Inflammatory macrophage treated with lipopolysaccharide for 1 hour (primary cell): Measurements from ENCODE around the gene CLEC3B.
A peak's percentile ranks its signal among the peaks of the same experiment; 100 is the strongest.

Experiments
- DNase-seq, 2 donors: peaks; one replicate each; pipeline ENCODE4 v3.0.0-alpha.2; 2020 to 2022

Gene CLEC3B

DNA sequence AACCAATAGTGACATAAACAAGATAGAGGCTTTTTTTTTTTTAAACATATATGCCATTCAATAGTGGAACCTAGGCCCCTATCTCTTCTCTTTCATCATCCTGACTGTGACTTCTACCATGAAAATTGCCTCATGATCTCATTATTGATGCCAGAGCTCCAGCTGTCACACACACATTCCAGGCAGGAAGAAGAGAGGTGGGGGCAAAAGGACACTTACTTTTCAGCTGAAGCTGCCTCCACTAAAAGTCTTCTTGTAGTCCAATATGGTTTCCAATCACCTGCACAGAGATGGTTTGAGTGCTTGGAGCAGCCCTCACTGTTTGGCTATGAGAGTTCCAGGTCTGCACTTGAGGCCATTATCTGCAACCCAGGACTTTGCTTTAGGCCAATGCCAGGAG, 45.0 kb downstream of the CLEC3B start:
- no peak for DNase-seq

DNA sequence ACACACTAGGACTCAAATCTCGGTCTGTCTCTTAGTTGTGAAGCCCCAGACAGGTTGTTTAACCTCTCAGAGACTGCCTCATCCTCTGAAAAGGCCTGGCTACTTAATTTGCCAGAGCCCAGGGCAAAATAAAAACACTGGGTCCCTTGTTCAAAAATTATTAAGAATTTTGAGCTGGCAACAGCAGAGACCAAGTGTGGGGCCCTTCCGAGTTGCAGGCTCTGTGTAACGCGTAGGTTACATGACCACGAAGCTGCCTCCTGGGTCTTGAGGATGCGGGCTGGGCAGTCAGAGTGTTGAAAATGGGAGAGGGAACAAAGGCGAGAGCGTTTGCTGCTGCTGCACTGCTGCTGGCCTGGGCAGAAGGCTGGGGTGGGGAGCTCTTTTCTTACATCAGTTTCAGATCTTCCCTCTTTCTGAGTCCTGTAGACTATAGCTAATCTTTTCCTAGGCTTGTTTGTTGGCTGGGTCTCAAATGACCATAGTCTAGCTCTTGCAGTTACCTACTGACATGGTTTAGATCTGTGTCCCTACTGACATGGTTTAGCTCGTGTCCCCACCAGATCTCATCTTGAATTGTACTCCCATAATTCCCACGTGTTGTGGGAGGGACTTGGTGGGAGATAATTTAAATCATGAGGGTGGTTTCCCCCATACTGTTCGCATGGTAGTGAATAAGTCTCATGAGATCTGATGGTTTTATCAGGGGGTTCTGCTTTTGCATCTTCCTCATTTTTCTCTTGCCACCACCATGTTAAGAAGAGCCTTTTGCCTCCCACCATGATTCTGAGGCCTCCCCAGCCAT, 49.9 kb downstream of the CLEC3B start:
- peak; percentile 74 to 91 for DNase-seq

DNA sequence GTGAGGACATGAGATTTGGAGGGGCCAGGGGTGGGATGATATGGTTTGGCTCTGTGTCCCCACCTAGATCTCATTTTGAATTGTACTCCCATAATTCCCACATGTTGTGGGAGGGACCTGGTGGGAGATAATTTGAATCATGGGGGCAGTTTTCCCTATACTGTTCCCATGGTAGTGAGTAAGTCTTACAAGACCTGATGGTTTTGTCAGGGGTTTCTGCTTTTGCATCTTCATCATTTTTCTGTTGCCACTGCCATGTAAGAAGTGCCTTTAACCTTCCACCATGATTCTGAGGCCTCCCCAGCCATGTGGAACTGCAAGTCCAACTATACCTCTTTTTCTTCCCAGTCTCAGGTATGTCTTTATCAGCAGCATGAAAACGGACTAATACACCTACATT, 52.2 kb downstream of the CLEC3B start:
- DNase-seq: peak in 1 of 2 donors; percentile 54

DNA sequence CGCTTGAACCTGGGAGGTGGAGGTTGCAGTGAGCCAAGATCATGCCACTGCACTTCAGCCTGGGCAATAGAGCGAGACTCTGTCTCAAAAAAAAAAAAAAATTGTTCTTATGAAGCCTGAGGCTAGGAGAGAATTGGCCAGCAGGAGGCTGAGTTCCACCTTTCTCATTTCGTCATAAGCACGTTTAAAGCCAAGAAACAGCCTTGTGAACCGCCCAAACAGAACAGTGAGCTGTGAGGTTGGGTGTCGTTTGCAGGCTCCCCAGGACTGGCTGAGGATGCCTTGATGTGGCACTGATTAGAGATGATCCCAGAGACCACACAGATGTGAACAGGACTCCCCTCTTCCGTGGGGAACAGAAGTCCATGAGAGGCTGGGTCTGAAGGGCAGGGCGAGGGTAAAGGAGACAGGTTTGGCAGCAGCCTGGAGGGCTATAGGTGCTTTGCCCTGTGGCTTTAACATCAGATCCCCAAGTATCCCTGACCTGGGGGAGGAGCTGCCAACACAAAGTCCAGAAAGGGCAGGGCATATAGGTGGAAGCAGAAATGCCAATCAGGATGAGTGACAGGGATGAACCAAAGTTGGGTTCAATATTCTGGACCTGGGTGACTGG, 52.9 kb downstream of the CLEC3B start:
- no peak for DNase-seq

DNA sequence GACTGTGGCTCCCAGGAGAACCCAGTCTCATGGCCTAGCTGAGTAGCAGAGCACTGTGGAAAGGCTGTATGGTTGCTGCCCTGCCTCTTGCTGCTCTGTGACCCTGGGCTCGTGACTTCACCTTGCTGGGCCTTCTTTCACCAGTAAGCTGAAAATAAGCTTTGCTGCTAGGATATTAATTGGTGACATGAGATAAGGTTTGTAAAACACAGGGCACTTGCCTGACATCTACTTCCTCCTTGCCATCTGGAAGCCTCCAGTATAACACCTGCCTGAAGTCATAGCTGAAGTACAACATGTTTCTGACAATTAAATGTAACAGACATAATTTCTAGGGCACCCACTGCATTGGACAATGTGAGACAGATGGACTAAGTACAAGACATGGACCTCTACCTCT, 53.6 kb downstream of the CLEC3B start:
- no peak for DNase-seq

DNA sequence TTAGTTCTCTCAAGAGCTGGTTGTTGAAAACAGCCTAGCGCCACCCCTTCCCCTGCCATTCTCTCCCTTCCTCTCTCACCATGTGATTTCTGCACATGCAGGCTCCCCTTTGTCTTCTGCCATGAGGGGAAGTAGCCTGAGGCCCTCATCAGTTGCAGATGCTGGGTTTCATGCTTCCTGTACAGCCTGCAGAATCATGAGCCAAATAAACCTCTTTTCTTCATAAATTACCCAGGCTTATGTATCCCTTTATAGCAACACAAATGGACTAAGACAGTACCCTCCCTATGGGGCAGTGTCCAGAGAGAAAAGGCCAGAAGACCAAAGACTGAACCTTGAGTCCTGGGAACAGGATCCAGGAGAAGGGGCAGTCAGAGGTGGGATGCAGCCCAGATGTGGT, 54.7 kb downstream of the CLEC3B start:
- DNase-seq: no peak

DNA sequence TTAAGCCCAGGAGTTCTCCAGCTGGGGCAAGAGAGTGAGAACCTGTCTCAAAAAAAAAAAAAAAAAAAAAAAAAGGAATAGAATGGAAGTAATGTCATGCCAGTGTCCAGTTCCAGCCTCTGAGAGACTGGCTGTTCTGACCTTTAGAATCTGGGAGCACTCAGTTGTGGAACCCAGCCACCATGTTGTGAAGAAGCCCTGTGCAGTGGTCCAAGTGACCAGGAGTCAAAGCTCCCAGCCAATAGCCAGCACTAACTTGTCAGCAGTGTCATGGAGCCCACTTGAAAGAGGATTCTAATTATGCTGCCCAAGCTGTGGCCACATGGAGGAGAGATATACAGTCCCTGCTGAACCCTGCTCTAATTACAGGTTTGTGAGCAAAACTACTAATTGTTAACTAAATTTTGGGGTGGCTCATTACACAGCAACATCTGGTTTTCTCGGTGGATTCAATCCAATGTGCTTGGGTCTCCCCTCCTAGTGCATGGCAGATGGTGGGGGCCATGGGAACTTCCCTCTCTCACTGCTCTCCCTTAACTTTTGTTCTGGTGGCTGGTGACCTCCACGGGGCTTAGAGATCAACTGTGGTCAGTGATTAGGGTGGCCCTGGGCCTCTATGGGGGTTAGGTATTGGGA, 55.5 kb downstream of the CLEC3B start:
- DNase-seq: no peak

DNA sequence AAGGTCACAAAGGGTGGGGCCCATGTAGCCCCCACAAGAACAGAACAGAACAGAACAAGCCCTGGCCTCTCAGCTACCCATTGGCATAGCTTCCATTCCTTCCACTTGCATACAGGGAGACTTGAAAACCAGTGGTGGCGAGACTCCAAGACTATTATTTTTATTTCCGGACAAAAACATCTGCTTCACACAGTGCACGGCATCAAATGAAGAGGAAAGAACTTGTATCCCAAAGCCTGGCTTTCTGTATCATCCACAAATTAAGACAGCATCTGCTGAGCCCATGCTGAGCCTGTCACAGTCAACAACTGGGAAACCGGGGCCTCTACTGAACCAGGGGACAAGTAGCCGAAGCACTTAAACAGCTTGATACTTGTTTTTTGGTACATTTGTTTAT, 56.0 kb downstream of the CLEC3B start:
- no peak for DNase-seq

DNA sequence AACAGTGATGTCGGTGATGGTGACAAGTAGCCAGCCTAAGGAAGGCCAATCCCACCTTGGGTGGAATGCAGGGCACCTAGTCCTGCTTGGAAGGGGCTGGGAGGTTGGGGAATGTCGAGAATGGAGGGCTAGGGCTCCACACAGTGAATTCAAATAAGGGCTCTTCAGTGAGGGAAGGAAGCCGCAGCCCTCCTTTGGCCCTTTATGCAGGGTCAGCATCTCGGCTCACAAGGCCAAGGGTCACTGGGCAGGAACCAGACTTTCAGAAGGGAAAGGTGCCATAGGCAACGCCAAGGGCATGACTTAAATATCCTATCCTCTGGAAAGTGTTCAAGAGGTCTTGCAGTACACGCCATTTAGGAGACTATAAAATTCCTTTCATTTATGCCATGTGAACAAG, 56.9 kb downstream of the CLEC3B start:
- no peak for DNase-seq

DNA sequence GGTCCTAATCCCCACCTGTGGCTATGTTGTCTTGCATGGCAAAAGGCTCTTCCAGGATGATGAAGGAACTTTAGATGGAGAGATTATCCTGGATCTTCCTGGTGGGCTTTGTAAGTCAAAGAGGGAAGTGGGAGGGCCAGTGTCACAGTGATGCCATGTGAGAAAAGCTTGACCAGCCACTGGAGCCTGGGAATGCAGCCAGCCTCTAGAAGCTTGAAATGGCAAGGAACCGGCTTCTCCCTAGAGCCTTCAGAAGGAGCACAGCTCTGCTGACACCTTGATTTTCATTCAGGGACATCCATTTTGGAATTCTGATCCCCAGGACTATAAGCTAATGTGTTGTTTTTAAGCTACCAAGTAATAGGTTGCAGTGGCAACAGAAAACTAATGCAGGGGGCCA, 58.3 kb downstream of the CLEC3B start:
- no peak for DNase-seq

DNA sequence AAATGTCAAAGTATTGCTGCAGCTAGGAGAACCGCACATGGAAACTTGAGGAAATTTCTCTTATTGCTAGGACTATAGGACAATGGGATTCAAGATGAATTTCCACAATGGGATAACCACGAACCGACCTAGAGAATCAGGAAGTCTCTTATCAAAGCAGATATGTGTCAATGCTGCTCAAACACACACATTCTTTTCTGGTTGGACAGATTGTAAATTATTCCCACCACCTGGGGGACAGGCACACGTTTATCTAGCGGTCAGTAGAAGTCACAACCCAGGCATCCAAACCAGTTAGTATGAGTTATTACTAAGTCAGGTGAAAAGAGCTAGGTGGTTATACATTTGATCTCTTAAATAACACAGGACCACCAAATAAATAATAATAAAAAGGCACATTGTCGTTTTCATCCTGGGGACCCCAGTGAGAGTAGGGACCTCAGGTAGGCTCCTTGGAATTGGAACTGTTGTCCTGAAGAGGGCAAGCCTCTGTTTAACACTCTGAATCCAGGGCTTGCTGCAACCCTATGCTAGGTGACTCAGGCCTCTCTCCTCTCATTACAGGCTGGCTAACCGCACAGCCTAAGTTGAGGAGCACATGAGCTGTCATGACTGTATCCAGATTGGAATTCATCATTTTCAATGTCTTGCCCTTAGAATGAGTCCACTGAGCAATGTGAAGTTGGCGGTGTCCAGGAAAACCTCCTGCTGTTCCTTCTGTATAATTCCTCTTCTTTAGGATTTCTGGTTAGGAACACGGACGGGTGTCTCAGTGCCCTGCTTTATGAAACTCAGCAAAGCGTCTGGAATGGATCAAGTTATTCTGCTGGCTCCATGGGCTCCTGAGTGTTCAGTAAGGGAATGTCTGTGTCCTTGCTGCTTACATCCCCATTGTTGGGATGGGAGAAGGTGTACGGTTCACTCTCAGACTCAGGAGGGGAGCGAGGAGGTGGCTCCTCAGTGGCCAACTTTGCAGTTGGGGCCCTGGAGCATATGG, 59.0 kb downstream of the CLEC3B start:
- DNase-seq: no peak
